ENCODE results near the gene ERF. TPM values are rescaled to one million over a fixed set of nuclear protein-coding genes. Genes with fewer than 3 reads are reported as not detected.

Gene ERF
- total RNA-seq, 1 experiment from 2014 or later = 17.0 TPM

GRCh38 chr19:42229855-42230351 lies 25.0 kb downstream of the ERF start:
- DNase-seq = no peak
- Histone ChIP-seq H3K36me3 (ENCODE audit: low read depth, low read length) (no peaks in the 10 kb centered on the region; the same call in 1 of the 2 replicates), H3K9me3 (ENCODE audit: low read length) (no peaks in the 10 kb centered on the region), H3F3A (ENCODE audit: low read length, unreplicated experiment) (no peaks in the 10 kb centered on the region), H3K4me2 (ENCODE audit: low read length) (no peak overlapping the region), H3K79me2 (ENCODE audit: low read length) (peaks cover 3% of the 10 kb centered on the region; the same call in 1 of the 2 replicates), H3K4me1 (ENCODE audit: insufficient read depth, low read length) (no peaks in the 10 kb centered on the region), H4K20me1 (ENCODE audit: low read length) (no peaks in the 10 kb centered on the region), H3K9me2 (replicated peaks; ENCODE audit: low read length) (no peaks in the 10 kb centered on the region), H2AFZ (ENCODE audit: low read length) (no peak overlapping the region), H3K27me3 (ENCODE audit: low read length) (no peaks in the 10 kb centered on the region), H3K4me3 (ENCODE audit: low read length) (no peak overlapping the region), H3K27ac (ENCODE audit: low read length) (no peak overlapping the region), H3K9ac (ENCODE audit: low read length) (no peak overlapping the region)
- ATAC-seq = peak; percentile 28; the same call in 1 of the 2 replicates
- no peak for TF ChIP-seq EZH2phosphoT487 (IDR thresholded peaks at IDR 0.05; ENCODE audit: borderline replicate concordance, low read length)
- no peak for TF ChIP-seq CTCF (conservative IDR thresholded peaks at IDR 0.05; ENCODE audit: low read depth, low read length)
- no peak for TF ChIP-seq EZH2 (IDR thresholded peaks at IDR 0.05; ENCODE audit: low read length, unreplicated experiment)
- no TSS peak for BruUV-seq (replicated peaks)
- CTCF ChIA-PET = no interaction called here
- POLR2A ChIA-PET (ENCODE audit: unreplicated experiment) = no interaction called here
- intact Hi-C loops (cut with micrococcal nuclease) = no loop called here

GRCh38 chr19:42229301-42229854 lies 25.6 kb downstream of the ERF start:
- Histone ChIP-seq H3K4me3 (ENCODE audit: low read length) (no peak overlapping the region), H3K4me2 (ENCODE audit: low read length) (no peak overlapping the region), H2AFZ (ENCODE audit: low read length) (no peak overlapping the region), H3K9ac (ENCODE audit: low read length) (no peak overlapping the region), H3K4me1 (ENCODE audit: insufficient read depth, low read length) (no peaks in the 10 kb centered on the region), H3K27ac (ENCODE audit: low read length) (no peak overlapping the region), H3K27me3 (ENCODE audit: low read length) (no peaks in the 10 kb centered on the region), H4K20me1 (ENCODE audit: low read length) (no peaks in the 10 kb centered on the region), H3K79me2 (ENCODE audit: low read length) (peaks cover 3% of the 10 kb centered on the region; the same call in 1 of the 2 replicates), H3K9me3 (ENCODE audit: low read length) (no peaks in the 10 kb centered on the region), H3F3A (ENCODE audit: low read length, unreplicated experiment) (no peaks in the 10 kb centered on the region), H3K9me2 (replicated peaks; ENCODE audit: low read length) (no peaks in the 10 kb centered on the region), H3K36me3 (ENCODE audit: low read depth, low read length) (no peaks in the 10 kb centered on the region; the same call in 1 of the 2 replicates)
- no peak for DNase-seq
- intact Hi-C loops (cut with micrococcal nuclease) = no loop called here
- no peak for TF ChIP-seq CTCF (conservative IDR thresholded peaks at IDR 0.05; ENCODE audit: low read depth, low read length)
- no peak for TF ChIP-seq EZH2 (IDR thresholded peaks at IDR 0.05; ENCODE audit: low read length, unreplicated experiment)
- no peak for TF ChIP-seq EZH2phosphoT487 (IDR thresholded peaks at IDR 0.05; ENCODE audit: borderline replicate concordance, low read length)
- no TSS peak for BruUV-seq (replicated peaks)
- CTCF ChIA-PET = no interaction called here
- no peak for ATAC-seq
- POLR2A ChIA-PET (ENCODE audit: unreplicated experiment) = no interaction called here

- Histone ChIP-seq H3K4me3 (ENCODE audit: low read length) (no peak overlapping the region), H2AFZ (ENCODE audit: low read length) (no peak overlapping the region), H3K27me3 (ENCODE audit: low read length) (no peaks in the 10 kb centered on the region), H3F3A (ENCODE audit: low read length, unreplicated experiment) (no peaks in the 10 kb centered on the region), H3K4me1 (ENCODE audit: insufficient read depth, low read length) (no peaks in the 10 kb centered on the region), H3K36me3 (ENCODE audit: low read depth, low read length) (no peaks in the 10 kb centered on the region; the same call in 1 of the 2 replicates), H3K9me2 (replicated peaks; ENCODE audit: low read length) (no peaks in the 10 kb centered on the region), H3K79me2 (ENCODE audit: low read length) (peaks cover 3% of the 10 kb centered on the region; the same call in 1 of the 2 replicates), H3K4me2 (ENCODE audit: low read length) (no peak overlapping the region), H4K20me1 (ENCODE audit: low read length) (no peaks in the 10 kb centered on the region), H3K27ac (ENCODE audit: low read length) (no peak overlapping the region), H3K9me3 (ENCODE audit: low read length) (no peaks in the 10 kb centered on the region), H3K9ac (ENCODE audit: low read length) (no peak overlapping the region)
- no peak for TF ChIP-seq EZH2phosphoT487 (IDR thresholded peaks at IDR 0.05; ENCODE audit: borderline replicate concordance, low read length)
- TF ChIP-seq EZH2 (IDR thresholded peaks at IDR 0.05; ENCODE audit: low read length, unreplicated experiment) = no peak
- no peak for TF ChIP-seq CTCF (conservative IDR thresholded peaks at IDR 0.05; ENCODE audit: low read depth, low read length)
- ChIA-PET CTCF (no interaction called here), POLR2A (ENCODE audit: unreplicated experiment) (no interaction called here)
- no TSS peak for BruUV-seq (replicated peaks)
- intact Hi-C loops (cut with micrococcal nuclease) = no loop called here
- DNase-seq (no peak), ATAC-seq (no peak)
Measured at GRCh38 chr19:42228641-42229040, 26.3 kb downstream of the ERF start.

All from PC-3 (cell line).